Measurements from ENCODE around the gene GPR135. TPM values are rescaled to one million over a fixed set of nuclear protein-coding genes. Genes with fewer than 3 reads are reported as not detected.

Gene GPR135
- polyA plus RNA-seq, 3 donors: 2.9 to 3.7 (median 3.2) TPM

DNA sequence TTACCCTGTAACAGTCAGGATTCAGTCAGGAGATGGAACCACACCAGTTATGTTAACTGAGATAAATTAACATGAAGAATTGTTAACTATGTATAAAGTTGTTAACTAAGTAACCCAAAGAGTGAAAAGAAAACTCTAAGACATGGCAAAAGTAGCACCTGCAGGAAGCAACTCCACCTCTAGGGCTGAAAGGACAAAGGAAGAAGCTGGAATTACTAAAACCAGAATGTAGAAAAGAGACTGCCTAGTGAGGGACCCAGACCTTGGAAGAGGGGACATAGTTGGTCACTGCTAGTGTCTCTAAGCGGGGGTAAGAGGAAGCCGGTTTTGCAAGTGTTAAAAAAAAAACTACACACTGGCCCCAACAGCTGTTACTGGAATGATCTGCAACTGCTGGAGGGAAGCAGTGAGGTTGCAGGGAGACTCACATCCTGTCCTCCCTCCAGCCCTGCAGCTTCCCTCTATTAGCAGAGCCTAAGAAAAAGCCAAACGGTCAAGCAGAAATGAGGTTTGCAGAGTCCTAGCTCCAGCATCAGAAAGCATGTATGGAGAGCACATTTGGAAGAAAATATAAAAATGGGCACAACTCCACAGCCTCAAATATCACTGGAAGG, 39.8 kb downstream of the GPR135 start:
- peak in 1 of 3 donors; percentile 50 for DNase-seq (ENCODE audit: low read depth in 3 of 3, low spot score in 2 of 3)

DNA sequence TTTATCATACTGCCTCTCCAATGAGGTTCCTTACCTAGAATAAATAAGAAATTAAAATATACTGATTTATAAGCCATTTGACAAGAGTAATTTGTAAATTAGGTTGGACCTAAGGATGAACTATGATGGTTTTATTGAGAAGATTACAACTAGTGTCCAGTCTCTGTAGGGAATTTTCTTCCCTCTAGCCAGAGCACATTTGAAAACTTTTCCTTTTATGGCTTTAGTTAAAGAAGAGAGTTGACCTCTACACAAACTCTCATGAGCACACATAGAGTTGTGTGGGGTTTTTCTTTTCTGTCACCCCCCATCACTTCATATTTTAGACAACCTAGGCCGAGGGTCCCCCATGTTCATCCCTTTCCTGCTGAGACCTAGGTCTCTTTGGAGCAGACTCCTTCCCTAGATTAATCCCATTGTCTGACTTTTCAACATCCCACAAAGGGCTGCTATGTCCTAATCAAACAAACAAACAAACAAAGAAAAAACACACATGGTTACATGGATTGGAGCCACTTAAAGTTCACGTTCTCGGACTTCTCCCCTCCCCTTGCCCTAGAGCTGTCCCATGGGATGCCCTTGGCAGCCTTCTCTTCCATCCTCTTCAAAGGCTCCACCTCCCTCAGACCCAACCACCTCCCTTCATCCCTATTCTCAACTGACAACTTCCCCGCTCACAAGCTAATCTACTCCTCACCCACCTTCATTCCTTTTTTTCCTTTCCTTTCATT, 40.7 kb downstream of the GPR135 start:
- DNase-seq (ENCODE audit: low read depth in 3 of 3, low spot score in 2 of 3): peak in 2 of 3 donors; percentile 59 to 78

DNA sequence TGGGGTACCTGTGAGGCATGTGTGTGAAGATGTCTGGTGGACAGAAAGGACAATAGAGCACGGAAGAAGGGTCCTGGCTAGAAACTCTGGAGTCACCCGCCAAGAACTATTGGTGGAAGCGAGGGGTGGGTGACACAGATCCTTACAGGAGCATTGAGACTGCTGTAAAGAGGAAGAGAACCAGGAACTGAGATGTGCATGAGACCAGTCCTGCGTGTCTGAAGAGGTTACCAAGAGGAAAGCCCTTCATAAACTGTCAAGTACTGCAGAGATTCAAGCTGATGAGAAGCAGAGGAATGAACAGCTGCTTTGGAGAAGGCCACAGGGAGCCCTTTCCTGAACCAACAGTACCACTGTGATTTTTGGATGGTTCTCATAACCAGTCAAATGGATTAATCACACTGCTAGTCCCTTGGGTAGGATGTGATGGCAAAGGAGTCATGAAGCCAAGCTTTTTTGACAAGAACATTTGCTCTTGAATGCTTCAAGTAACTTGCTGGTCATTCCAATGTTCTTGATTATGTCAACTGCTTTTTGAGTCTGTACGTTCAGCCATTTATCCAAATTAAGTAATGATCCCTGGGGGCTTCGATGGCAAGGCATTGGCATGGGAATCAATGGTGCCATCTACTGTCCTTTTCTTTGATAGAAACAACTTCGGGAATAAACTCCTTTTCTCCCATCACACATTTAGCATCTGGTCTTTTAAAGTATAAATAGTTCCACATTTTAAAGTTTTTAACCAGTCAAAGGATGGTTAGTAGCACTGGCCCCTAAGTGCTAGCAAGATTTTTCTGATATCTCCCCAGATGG, 42.9 kb downstream of the GPR135 start:
- no peak for DNase-seq (ENCODE audit: low read depth in 3 of 3, low spot score in 2 of 3)

DNA sequence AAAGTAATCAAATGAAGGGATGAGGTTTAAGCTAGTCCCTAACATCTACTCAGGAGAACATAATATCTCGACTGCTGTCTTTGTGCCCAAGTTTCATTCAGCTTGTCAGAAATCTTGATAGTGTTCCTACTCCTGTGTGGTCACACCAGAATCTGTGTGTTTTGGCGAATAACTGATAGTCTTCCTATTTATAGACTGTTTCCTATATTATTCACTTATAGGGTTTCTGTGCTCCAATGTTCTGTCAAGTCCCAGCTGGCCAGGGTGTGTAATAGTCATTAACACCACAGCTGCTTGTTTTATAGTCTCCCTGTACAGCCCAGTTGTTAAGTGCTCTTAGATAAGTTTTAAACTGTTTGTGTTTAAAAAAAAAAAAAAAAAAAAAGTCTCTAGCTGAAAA, 45.9 kb downstream of the GPR135 start:
- no peak for DNase-seq (ENCODE audit: low read depth in 3 of 3, low spot score in 2 of 3)

DNA sequence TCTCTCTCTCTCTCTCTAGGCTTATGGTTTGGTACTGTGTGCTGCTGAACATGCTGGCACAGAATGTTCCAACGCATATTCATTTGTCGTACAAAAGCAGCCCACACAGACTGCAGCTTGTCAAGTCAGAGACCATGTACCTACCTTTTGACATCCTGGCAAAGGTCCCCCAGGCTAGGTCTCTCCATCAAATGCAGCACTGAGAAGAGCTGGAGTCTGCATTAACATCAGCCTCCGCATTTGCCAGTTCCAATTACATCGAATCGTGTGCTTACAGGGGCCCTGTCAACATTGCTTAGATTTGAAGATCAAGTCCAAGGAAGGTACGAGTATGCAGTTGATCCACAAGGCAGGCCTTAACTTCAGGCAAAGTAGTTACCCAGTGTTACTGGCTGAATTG, 47.9 kb downstream of the GPR135 start:
- DNase-seq (ENCODE audit: low read depth in 3 of 3, low spot score in 2 of 3): no peak

DNA sequence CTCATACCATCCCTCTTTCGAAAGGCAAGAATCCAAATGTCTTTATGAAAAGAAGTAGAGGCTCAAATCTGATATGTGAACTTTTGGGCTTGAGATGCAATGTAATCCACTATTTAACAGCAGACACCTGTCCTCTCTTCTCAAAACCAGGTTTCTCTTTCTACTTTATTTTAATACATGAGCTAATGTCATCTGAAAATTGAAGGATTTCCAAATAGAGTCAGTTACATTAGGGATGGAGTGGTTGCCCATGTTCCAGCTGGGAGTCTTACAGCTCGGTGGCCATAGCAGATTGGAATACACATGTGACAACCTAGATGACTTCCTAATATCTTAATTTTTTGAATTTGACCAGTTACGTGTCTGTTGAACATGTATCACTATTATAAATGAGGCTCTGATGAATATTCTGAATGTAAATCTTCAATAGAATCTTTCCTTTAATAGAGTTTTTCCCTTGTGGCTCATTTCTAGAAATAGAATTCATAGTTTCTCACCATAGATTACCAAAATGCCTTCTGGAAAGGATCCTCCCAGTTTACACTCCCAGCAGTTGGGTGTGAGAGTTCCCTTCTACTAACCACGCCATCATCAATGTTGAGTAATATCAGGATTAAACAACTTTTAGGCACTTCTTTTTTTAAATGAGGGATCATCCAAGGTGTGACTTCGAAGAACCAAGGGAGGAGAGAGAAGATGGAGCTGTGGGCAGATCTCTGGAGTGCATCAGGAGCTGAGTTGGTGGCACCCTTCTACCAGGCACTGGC, 49.2 kb downstream of the GPR135 start:
- no peak for DNase-seq (ENCODE audit: low read depth in 3 of 3, low spot score in 2 of 3)

Other genes with a start within 250 kb of the GPR135 start
- 10 to 100 TPM; 40.3 to 58.9 (median 45.1) TPM for gene L3HYPDH, start 19.0 kb upstream of the GPR135 start, polyA plus RNA-seq (ENCODE audit: insufficient read length in 3 of 3)
- 10 to 100 TPM; 77.9 to 84.2 (median 80.3) TPM for gene JKAMP, start 19.1 kb upstream of the GPR135 start, polyA plus RNA-seq (ENCODE audit: insufficient read length in 3 of 3)
- gene CCDC175, start 111.4 kb upstream of the GPR135 start, polyA plus RNA-seq (ENCODE audit: insufficient read length in 3 of 3): 1 to 10 TPM in 1 of 3 donors, under 1 TPM in 2; 0.21 to 1.3 (median 0.50) TPM

Data from right renal cortex interstitium (tissue), 3 donors.